HEK293T (cell line): Measurements from ENCODE around the gene LRG1.

Experiments
- FOXK2 ChIP-seq: fragments of 450-650 bp; IDR thresholded peaks from 2 replicates; pipeline ENCODE4 v1.6.1; 2016; ENCODE audit warnings: mild to moderate bottlenecking
- FOXM1 ChIP-seq: fragments of 450-650 bp; IDR thresholded peaks from 2 replicates; pipeline ENCODE4 v1.6.1; 2017; ENCODE audit warnings: mild to moderate bottlenecking, borderline replicate concordance
- L3MBTL2 ChIP-seq: fragments of 450-650 bp; conservative IDR thresholded peaks from 2 replicates; pipeline ENCODE4 v1.6.1; 2016; ENCODE audit warnings: mild to moderate bottlenecking
- LEF1 ChIP-seq: fragments of 450-650 bp; IDR thresholded peaks from 2 replicates; pipeline ENCODE4 v1.6.1; 2017; ENCODE audit warnings: mild to moderate bottlenecking, borderline replicate concordance
- PKNOX1 ChIP-seq: fragments of 450-650 bp; IDR thresholded peaks from 2 replicates; pipeline ENCODE4 v1.6.1; 2016
- SUZ12 ChIP-seq: fragments of 450-650 bp; IDR thresholded peaks from 2 replicates; pipeline ENCODE4 v1.6.1; 2016; ENCODE audit warnings: mild to moderate bottlenecking

GRCh38 chr19:4528843-4529242, 11.0 kb downstream of the LRG1 start:
- TF ChIP-seq FOXM1 (no peak), SUZ12 (no peak), FOXK2 (no peak), PKNOX1 (no peak), L3MBTL2 (no peak), LEF1 (no peak)
